ENCODE measurements around the gene NTM.

DNA sequence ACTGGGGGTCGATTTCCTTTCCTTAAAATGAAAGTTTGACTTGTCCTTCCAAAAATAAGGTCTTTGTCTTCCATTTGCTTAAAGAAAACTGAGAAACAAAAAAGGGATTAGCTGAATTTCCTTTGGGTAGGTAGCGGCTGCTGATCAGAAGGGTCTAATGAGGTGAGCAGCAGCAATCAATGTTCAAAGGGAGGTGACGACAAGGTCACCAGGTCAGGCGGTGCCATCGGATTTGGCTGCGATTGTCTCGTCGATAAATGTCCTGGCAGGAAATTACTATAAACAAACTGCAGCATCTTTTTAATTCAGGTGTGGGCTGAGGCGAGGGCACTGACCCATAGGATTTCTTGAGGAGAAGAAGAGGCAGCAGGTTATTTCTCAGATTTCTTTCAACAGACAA lies 480.1 kb downstream of the NTM start:
- TF ChIP-seq POLR2AphosphoS5 (IDR thresholded peaks at IDR 0.05; ENCODE audit: insufficient read depth, low read depth, low read length) (no peak), CTCF (IDR thresholded peaks at IDR 0.05; ENCODE audit: extremely low read depth in 1 of 2, insufficient read depth in 1 of 2, low read depth in 1 of 2, low read length in 2 of 2) (no peak), POLR2A (IDR thresholded peaks at IDR 0.05; ENCODE audit: low read depth, low read length) (no peak)

Data from endothelial cell of umbilical vein (primary cell).